DOHH2 (cell line): ENCODE measurements around the gene PAIP1.
"Not testable (repeated sequence)": the region's sequence is repeated elsewhere in the genome, so short reads cannot be mapped to it uniquely, and the experiment has no call there.

ENCODE experiments used
- H3F3A ChIP-seq: fragments of 200-600 bp; sonication (generic), shearing (Covaris generic); 2 replicates; pipeline ENCODE4 v1.6.0; 2016; ENCODE audit warnings: antibody characterized with exemption, mild to moderate bottlenecking; ENCODE audit not compliant: control insufficient read depth, insufficient read depth
- H3K27ac ChIP-seq: fragments of 200-600 bp; sonication (generic); 2 replicates; pipeline ENCODE4 v1.5.1; 2014; ENCODE audit warnings: low read depth, mild to moderate bottlenecking, low read length, moderate library complexity
- H3K27me3 ChIP-seq: fragments of 200-600 bp; sonication (generic); 2 replicates; pipeline ENCODE4 v1.6.1; 2014; ENCODE audit warnings: mild to moderate bottlenecking, low read length, mixed read lengths; ENCODE audit not compliant: control insufficient read depth
- H3K36me3 ChIP-seq: fragments of 200-600 bp; sonication (generic); 2 replicates; pipeline ENCODE4 v1.6.1; 2014; ENCODE audit warnings: mild to moderate bottlenecking, low read length, moderate library complexity, mixed read lengths; ENCODE audit not compliant: control insufficient read depth
- H3K4me1 ChIP-seq: fragments of 200-600 bp; sonication (generic); 2 replicates; pipeline ENCODE4 v1.6.1; 2014; ENCODE audit warnings: mild to moderate bottlenecking, low read length, mixed read lengths; ENCODE audit not compliant: control insufficient read depth
- H3K4me2 ChIP-seq: fragments of 200-600 bp; sonication (generic); 2 replicates; pipeline ENCODE4 v1.6.0; 2014; ENCODE audit warnings: mild to moderate bottlenecking, low read length, moderate library complexity
- H3K4me3 ChIP-seq: fragments of 200-600 bp; sonication (generic); 2 replicates; pipeline ENCODE4 v1.5.1; 2014; ENCODE audit warnings: mild to moderate bottlenecking, low read length, mixed read lengths
- H3K79me2 ChIP-seq: fragments of 200-600 bp; sonication (generic); 2 replicates; pipeline ENCODE4 v1.6.1; 2014; ENCODE audit warnings: mild to moderate bottlenecking, low read length, mixed read lengths; ENCODE audit not compliant: control insufficient read depth
- H3K9me2 ChIP-seq: fragments of 200-600 bp; sonication (generic); replicated peaks from 2 replicates; pipeline ENCODE4 v1.6.1; 2014; ENCODE audit warnings: mild to moderate bottlenecking, low read length, mixed read lengths; ENCODE audit not compliant: control insufficient read depth
- H3K9me3 ChIP-seq: fragments of 200-600 bp; sonication (generic); 2 replicates; pipeline ENCODE4 v1.6.1; 2014; ENCODE audit warnings: antibody characterized with exemption, low read length, mixed read lengths; ENCODE audit not compliant: control insufficient read depth, insufficient read depth
- H4K20me1 ChIP-seq: fragments of 200-600 bp; sonication (generic); 2 replicates; pipeline ENCODE4 v1.6.0; 2014; ENCODE audit warnings: low read depth, mild to moderate bottlenecking, antibody characterized with exemption, low read length, moderate library complexity; ENCODE audit not compliant: control insufficient read depth, insufficient read depth
- CTCF ChIP-seq: fragments of 200-600 bp; sonication (generic); IDR thresholded peaks from one replicate; pipeline ENCODE4 v1.5.1; 2014; ENCODE audit warnings: antibody characterized with exemption, mild to moderate bottlenecking, low read depth, low read length; ENCODE audit not compliant: poor library complexity, severe bottlenecking
- EZH2phosphoT487 ChIP-seq: fragments of 200-600 bp; sonication (generic); IDR thresholded peaks from 2 replicates; pipeline ENCODE4 v1.6.1; 2017; ENCODE audit warnings: borderline replicate concordance, mild to moderate bottlenecking, antibody characterized with exemption, low read length, moderate library complexity, mixed read lengths

PAIP1 gene

GRCh38 chr5:43554497-43554896 is 2.4 kb downstream of the PAIP1 start:
- H4K20me1 ChIP-seq: no peaks in the 10 kb centered on the region; the same call in none of the 2 replicates
- peak overlapping the region; percentile 93 for H3K4me2 ChIP-seq
- peak overlapping the region; percentile 82; the same call in 1 of the 2 replicates for H3K4me3 ChIP-seq
- H3K79me2 ChIP-seq: peaks cover 68% of the 10 kb centered on the region
- peaks cover 33% of the 10 kb centered on the region for H3K4me1 ChIP-seq
- H3K27ac ChIP-seq: no peak overlapping the region
- H3K9me3 ChIP-seq: no peaks in the 10 kb centered on the region
- no peaks in the 10 kb centered on the region for H3K9me2 ChIP-seq
- no peaks in the 10 kb centered on the region for H3F3A ChIP-seq
- peaks cover 65% of the 10 kb centered on the region for H3K36me3 ChIP-seq
- TF ChIP-seq EZH2phosphoT487: no peak
- no peak for TF ChIP-seq CTCF
- H3K27me3 ChIP-seq: no peaks in the 10 kb centered on the region

GRCh38 chr5:43553381-43553780 is 3.5 kb downstream of the PAIP1 start:
- Histone ChIP-seq H3K4me3 (no peak overlapping the region), H3K27ac (no peak overlapping the region), H3K9me3 (no peaks in the 10 kb centered on the region), H3K27me3 (no peaks in the 10 kb centered on the region), H3K4me2 (no peak overlapping the region; the same call in 1 of the 2 replicates), H3K79me2 (peaks cover 79% of the 10 kb centered on the region), H3K36me3 (peaks cover 75% of the 10 kb centered on the region), H4K20me1 (no peaks in the 10 kb centered on the region; the same call in none of the 2 replicates), H3K4me1 (peaks cover 33% of the 10 kb centered on the region), H3F3A (no peaks in the 10 kb centered on the region), H3K9me2 (no peaks in the 10 kb centered on the region)
- no peak for TF ChIP-seq EZH2phosphoT487
- no peak for TF ChIP-seq CTCF

GRCh38 chr5:43551731-43552130 is 5.1 kb downstream of the PAIP1 start:
- peaks cover 27% of the 10 kb centered on the region for H3K4me1 ChIP-seq
- H3K4me2 ChIP-seq: no peak overlapping the region
- no peak for TF ChIP-seq CTCF
- TF ChIP-seq EZH2phosphoT487: no peak
- H3K9me3 ChIP-seq: no peaks in the 10 kb centered on the region
- H3K27ac ChIP-seq: no peak overlapping the region
- no peaks in the 10 kb centered on the region for H3K9me2 ChIP-seq
- no peak overlapping the region for H3K4me3 ChIP-seq
- peaks cover 89% of the 10 kb centered on the region for H3K79me2 ChIP-seq
- H4K20me1 ChIP-seq: no peaks in the 10 kb centered on the region; the same call in none of the 2 replicates
- H3K36me3 ChIP-seq: peaks cover 92% of the 10 kb centered on the region
- no peaks in the 10 kb centered on the region for H3K27me3 ChIP-seq
- H3F3A ChIP-seq: no peaks in the 10 kb centered on the region

- not testable (repeated sequence) for H3K9me3 ChIP-seq, H3K4me2 ChIP-seq, H3F3A ChIP-seq, H4K20me1 ChIP-seq, H3K4me3 ChIP-seq, H3K9me2 ChIP-seq, H3K27ac ChIP-seq, H3K27me3 ChIP-seq
- H3K36me3 ChIP-seq: peaks cover 96% of the 10 kb centered on the region
- peaks cover 12% of the 10 kb centered on the region for H3K4me1 ChIP-seq
- H3K79me2 ChIP-seq: peaks cover 73% of the 10 kb centered on the region
Observed at GRCh38 chr5:43549272-43549671, 7.6 kb downstream of the PAIP1 start.
